NCI-H2227 (cell line): Measurements from ENCODE around the gene ARHGEF9.
"Not testable (repeated sequence)": the region's sequence is repeated elsewhere in the genome, so short reads cannot be mapped to it uniquely, and the experiment has no call there.

Source experiments
- DNase-seq: peaks from one replicate; lab custom pipeline; 2025; ENCODE audit not compliant: unreplicated experiment; lab: John Stamatoyannopoulos, UW

Gene ARHGEF9

DNA sequence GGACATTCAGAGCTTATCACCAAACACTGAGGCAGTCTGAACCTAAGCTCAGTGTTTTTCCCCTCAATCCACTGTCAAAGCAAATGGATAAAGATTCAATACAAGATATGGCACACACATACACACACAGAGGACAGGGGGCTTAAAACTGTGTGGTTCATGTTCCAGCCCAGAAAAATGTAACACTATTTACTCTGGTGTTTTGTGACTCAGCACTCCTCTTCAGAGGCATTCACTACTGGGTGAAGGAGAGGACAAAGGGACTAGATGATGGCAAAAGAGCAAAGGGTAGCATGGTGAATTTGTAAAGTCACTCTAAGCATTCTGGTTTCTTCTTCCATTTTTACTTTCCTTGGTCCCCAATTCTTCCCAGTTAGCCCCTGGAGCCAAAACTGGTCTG, 120.3 kb downstream of the ARHGEF9 start:
- no peak for DNase-seq

DNA sequence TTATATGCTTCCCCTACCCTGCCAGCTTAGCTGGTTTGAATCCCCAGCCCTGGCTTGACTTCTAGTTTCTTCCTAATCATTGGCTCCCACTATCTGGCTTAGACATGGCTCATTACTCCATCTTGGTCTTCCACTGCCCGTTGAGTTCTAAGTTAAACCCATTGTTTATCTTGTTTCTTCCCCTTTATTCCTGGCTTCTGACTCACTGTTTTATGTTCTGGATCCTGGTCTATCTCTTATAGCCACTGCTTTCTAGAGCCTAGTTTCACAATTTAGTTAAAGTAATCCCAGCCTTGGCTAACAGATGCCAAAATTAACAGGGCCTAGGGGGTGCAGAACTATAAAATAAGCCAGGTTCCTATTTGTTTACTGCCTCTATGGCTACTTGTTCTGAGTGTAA, 120.9 kb downstream of the ARHGEF9 start:
- DNase-seq, result no peak

DNA sequence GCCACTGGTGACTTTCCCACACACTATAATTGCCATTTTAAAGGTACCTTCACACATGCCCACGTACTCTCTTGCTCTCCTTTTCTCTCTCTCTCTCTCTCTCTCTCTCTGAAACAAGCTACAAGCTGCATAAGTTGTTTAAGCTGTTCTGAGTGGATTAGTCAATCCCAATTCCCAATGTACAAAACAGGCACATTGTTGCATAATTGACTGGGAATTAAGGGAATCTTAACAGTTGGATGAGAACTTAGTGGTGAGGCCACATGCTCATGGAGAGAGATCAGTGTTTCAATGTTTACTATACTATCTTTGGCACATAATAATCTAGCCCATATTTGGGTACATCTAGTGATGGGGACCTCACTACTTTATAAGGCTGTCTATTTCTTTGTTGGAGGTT, 123.3 kb downstream of the ARHGEF9 start:
- no peak for DNase-seq

DNA sequence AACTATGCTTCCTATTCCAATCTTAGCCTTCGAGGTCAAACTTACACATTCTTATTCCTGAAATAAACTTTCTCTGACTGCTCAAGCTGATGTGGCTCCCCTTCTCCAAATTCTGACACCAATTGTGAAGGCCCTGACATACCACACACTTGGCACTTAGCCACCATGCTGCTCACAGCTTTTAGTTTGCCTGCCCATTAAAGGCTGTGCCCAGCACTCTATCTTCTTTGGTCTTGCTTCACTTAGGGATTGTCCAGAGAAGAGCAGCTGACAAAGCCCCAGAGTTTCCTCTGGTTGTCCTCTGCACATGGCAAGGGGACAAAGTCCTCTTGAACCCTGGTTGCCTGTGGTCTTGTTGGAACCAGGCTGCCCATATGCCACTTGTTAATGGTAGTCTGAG, 126.1 kb downstream of the ARHGEF9 start:
- no peak for DNase-seq

DNA sequence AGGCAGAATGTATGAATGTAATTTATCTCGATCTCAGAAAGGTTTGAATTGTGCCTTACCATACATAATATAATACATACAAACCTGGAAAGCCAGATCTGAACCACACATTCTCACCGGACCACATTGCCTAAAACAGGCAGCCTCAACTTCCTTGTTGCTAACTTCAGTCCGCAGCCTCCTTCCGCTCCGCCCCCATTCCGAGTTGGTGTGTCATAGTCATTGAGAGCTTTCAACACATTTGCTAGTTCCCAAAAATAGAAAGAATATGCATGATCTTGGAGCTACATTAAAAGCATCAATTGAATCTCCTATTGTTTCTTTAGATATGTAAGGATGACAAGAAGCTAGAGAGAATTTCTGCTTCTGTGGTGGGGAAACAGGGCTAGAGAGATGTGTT, 127.2 kb downstream of the ARHGEF9 start:
- DNase-seq, result no peak

DNA sequence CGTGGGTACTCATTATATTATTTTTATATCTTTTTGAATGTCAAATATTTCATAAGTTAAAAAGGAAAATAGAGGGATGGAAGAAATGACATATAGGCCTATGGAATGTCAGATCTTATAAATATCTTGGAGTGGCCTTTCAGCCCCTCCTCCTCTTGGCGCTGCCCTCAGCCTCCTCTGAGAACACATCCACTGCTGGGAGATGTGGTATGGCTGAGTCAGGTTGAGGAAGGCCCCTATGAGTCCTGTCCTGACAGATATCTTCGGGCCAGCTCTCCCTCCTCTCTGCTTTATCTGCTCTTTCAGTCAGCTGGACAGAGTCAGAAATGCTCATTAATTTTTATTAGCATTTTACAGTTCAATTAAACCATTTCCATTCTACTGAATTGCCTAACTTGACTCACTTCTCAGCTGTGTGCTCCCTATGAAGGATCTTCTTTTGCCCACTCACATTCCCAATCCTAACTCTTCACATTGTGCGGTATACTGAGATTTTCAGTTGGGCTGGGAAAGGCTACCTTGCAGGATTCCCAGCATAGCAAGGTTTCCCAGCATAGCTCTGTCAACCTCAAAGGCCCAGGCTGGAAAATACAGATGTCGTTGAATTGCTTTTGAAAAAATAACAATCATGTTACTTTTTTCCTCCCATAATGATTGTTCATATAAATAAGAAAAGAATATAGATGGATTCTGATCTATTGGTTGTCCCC, 128.0 kb downstream of the ARHGEF9 start:
- DNase-seq, result no peak

DNA sequence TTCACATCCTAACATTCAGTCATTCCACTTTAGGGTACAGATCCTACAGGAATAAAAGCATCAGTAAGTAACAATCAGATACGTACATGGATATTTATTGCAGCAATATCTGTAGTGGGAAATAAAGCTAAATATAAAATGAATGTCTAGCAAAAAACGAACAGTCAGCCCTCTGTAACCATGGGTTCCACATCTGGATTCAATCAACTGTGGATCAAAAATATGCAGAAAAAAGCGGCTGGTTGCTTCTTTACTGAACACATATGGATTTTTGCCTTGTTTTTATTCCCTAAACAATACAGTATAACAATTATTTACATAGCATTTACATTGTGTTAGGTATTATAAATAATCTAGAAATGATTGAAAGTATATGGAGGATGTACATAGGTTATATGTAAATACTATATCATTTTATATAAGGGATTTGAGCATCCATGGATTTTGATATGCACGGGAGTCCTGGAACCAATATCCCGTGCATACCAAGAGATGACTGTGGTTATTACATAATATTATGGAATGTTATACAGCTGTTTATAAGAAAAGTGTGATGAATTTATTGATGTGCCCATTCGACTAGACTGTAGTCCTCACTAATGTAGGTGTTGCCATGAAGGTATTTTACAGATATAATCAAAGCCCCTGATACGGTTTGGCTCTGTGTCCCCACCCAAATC, 132.8 kb downstream of the ARHGEF9 start:
- no peak for DNase-seq

DNA sequence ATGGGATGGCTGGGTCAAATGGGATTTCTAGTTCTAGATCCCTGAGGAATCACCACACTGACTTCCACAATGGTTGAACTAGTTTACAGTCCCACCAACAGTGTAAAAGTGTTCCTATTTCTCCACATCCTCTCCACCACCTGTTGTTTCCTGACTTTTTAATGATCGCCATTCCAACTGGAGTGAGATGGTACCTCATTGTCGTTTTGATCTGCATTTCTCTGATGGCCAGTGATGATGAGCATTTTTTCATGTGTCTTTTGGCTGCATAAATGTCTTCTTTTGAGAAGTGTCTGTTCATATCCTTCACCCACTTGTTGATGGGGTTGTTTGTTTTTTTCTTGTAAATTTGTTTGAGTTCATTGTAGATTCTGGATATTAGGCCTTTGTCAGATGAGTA, 139.3 kb downstream of the ARHGEF9 start:
- DNase-seq, result not testable (repeated sequence)

DNA sequence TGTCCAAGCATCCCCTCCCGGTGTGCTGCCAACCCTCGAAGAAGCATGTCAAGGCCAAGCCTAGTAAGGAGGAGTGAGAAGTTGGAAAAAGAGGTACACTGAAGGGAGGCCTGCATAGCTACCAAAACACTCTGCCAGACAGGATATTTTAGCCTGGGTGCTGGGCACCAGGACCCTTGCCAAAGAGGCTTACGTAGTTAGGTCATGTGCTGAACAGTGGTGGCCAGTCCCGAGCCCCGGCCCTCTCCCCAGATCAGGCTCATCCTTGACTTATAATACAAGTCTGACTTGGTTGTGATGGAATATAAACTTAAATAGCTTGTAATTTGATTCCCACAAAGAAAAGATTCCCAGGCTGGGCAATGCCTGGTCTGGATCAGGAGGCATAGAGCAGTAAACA, 149.3 kb downstream of the ARHGEF9 start:
- DNase-seq, result no peak

DNA sequence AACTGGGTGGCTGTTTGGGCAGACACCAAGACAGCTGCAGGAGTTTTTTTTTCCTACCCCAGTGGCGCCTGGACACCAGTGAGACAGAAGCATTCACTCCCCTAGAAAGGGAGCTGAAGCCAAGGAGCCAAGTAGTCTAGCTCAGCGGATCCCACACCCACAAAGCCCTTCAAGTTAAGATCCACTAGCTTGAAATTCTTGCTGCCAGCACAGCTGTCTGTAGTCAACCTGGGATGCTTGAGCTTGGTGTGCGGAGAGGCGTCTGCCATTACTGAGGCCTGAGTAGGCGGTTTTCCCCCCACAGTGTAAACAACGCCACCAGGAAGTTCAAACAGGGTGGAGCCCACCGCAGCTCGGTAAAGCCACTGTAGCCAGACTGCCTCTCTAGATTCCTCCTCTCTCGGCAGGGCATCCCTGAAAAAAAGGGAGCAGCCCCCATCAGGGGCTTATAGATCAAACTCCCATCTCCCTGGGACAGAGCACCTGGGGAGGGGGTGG, 171.4 kb downstream of the ARHGEF9 start:
- DNase-seq, result no peak

DNA sequence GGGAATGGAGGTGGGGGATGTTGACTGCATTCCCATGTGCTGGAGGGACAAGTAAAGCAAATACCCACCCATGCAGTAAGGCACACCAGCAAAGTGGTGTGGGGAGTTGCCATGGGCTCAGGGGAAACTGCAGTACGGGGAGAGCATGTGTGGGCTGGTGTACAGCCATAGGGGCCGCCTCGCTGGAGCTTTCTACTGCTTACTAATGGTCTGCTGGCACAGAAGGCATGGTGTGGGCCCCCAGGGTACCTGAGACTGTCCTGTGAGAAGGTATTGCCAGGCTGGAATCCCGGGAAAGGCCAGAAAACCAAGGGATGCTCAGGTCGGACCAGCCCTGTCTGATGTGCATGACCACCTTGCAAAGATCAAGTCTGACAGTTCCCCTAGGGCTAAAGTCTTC, 199.1 kb downstream of the ARHGEF9 start:
- no peak for DNase-seq
